Activated CD8-positive, alpha-beta memory T cell treated with anti-CD3 and anti-CD28 coated beads for 24 hours (primary cell): Measurements from ENCODE around the gene ASCL3.
"Not testable (repeated sequence)": the region's sequence is repeated elsewhere in the genome, so short reads cannot be mapped to it uniquely, and the experiment has no call there.

Experiments used
- DNase-seq: peaks from one replicate; pipeline ENCODE4 v3.0.0-alpha.2; 2020

Gene ASCL3

DNA sequence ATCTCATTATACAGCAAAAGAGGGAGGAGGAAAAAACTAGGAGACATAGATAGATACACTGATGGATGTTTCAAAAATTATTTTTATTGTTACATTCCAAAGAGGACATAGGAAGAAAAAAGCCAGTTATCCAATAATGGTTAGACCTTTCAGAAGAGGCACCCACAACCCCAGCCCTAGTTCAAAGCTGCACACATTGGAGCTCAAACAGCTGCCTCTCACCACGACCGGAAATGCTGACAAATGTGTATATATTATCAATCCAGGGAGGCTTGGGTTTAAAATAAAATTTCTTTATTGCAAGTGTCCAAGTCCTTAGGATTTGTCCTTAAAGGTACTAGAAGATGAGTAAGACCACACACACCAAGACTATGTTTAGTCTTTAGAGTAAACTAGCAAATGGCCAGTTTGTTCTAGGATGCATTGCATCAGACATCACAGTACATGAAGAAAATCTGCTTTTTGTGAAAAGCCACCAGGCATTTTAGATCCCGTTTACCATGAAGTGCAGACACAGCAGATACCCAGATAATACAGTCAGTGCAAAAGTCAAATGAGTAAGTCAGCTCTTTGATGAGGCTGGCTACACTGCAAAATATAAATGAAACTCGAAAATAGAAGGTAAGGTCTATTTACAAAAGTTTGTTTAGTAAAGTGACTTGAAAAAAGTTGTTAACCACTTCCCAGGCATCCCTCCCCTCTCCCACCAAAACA lies 4.6 kb upstream of the ASCL3 start:
- no peak for DNase-seq

GRCh38 chr11:8941341-8942103 lies 1.3 kb downstream of the ASCL3 start:
- no peak for DNase-seq

- no peak for DNase-seq
These were observed 5.2 kb downstream of the ASCL3 start for GRCh38 chr11:8937659-8938058.

- DNase-seq: no peak
These were observed 5.7 kb downstream of the ASCL3 start for GRCh38 chr11:8937159-8937558.

DNA sequence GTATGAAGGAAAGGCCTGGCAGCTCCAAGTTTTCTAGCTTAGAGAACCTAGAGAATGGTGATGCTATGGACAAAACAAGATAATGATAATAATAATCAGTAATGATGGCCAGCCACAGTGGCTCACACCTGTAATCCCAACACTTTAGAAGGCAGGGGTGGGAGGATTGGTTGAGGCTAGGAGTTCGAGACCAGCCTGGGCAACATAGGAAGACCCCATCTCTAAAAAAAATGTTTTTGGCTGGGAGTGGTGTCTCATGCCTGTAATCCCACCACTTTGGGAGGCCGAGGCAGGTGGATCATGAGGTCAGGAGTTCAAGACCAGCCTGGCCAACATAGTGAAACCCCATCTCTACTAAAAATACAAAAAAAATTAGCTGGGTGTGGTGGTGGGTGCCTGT lies 7.0 kb downstream of the ASCL3 start:
- not testable (repeated sequence) for DNase-seq

DNA sequence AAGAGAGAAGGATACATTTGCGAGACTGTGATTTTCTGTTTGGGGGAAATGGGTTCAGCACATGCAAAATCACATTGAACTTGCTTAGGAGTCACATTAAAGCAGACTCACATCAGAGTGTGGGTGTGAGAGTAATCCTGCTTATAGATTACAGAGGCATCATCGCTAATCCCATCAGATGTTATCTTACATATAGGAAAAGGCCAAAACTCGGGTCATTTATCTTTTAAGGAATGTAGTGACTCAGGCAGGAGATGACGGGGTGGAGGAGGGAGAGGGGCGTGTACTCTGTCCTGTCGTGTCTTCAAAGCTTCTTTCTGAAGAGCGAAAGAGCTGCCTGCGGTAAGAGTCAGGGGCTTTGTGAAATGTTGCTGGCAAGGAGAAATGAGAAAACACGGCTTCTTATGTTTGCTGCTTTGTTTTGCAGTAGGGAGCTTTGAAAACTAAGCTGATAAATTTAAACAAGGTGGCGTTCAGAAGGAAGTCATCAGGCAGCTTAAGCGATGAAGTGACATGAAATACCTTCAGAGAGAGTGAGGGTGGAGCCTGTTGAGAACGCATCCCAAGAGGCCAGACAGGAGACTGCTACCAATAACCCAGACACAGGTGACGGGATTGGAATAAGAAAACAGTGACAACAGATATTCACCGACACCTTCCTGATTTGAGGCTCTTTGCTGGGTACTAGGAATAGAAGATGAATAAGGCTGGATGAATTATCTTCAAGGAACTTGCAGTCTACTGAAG lies 7.9 kb downstream of the ASCL3 start:
- no peak for DNase-seq

DNA sequence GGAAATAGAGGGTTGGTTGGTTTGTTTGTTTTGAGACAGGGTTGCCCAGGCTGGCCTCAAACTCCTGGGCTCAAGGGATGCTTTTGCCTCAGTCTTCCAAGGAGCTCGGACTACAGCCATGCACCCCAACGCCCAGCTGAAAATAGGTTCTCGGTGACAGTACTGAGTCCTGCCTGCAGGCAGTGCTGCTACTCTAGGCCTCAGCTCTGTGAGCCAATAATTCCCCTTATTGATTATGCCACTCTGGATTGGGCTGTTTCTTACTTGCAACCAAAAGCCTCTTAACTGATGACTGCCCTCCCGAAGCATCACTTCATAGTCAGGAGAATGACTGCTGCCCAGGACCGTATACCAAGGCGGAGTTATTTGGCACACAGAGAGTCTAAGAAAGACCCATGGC lies 8.9 kb downstream of the ASCL3 start:
- DNase-seq: no peak

GRCh38 chr11:8932564-8933180 lies 10.1 kb downstream of the ASCL3 start, which contains the start of gene C11orf16:
Gene C11orf16 (minus strand): TSS chr11:8932947. CDS start chr11:8932308, 639 bp downstream.
- no peak for DNase-seq

DNA sequence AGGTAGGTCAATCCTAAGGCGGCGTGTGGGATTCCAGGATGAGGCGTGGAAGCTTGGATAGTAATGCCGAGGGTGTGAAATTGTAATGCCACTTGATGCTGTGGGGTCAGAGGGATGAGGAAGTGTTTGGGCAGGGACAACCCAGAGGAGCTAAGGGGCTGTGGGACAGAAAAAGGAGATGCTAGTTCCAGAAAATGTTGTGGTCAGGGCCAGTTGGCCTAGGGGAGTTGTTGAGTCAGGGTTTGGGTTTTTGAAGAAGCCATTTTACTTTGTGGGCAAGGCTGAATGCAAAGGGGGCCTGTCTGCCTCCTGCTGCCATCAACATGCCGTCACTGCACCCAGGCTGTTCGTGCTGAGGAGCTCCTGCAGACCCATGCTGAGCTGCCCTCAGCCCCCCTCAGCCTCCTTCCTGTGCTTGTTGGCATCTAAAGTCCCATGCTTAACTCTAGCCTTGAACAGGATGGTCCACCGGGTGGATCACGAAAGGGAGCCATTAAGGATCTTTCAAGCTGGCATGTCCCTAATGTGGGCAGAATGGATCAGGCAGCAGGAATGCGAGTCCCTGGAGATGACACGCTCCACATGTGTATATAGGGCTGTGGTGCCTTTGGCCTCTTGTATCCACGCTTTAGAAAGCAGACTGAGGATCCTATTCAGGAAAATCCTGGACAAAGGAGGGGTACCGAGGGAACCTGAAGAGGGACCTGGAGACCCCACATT lies 12.2 kb downstream of the ASCL3 start:
- DNase-seq: no peak

DNA sequence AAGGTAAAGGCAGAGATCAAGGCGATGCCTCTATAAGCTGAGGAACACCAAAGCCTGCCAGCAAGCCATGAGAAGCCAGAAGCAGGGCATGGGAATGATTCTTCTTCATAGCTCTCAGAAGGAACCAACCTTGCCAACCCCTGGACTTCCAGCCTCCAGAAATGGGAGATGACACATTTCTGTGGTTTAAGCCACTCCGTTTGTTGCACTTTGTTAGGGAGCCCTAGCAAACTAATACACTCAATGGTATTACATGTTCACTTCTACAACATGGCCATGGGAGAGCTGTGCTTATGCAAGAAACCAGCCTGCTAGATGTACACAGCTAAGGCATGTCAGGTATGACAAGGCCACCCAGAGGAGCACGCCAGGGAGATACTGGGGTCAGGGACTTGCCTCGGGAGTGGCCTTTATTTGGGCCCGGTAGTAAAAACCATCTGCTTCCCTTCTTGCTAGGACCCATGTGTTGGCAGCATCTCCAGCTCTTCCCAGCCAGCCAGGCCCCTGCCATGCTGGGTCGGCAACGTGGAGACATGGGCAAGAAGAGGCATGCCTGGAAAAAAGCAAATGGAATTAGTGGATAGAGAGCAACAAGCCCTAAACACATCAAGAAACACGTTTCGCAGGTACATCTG lies 13.7 kb downstream of the ASCL3 start:
- no peak for DNase-seq

DNA sequence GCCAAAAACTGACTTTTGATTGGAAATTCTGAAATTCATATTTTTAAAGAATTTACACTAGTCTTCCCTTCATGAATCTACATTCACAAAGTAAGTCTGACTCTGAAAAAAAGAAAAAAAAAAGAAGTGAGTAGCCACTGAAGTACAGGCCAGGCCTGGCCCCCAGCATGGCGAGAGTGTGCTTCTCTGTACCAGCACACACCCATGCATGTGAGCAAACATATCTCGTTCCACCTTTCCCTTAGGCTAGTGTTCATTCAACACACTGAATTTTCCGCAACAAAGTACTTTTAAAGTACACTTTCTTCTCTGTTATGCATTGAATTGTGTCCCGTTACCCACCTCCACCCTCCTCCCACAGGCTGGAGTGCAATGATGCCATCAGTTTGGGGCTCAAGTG lies 14.6 kb downstream of the ASCL3 start:
- no peak for DNase-seq

- no peak for DNase-seq
These were observed 15.6 kb downstream of the ASCL3 start for GRCh38 chr11:8927233-8927632.

GRCh38 chr11:8926236-8926635 lies 16.6 kb downstream of the ASCL3 start:
- no peak for DNase-seq

DNA sequence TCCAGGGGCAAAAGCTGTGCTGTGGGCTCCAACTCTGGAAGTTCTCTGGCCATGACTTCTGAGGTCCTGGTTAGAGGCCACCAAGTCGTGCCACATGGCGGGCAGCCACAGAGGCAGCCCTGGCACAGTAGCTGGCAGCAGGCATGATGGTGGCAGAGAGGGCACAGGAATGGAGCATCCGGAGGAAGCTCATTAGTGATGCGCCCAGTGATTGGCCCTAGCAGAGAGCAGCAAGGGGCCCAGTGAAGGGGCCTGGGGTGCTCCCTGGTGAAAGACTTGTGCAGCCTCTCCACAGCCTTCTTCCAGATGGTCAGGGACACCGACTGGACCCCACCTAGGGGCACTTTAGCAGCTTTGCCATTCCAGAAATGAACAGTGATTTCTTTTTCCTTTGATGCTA lies 17.1 kb downstream of the ASCL3 start:
- no peak for DNase-seq

DNA sequence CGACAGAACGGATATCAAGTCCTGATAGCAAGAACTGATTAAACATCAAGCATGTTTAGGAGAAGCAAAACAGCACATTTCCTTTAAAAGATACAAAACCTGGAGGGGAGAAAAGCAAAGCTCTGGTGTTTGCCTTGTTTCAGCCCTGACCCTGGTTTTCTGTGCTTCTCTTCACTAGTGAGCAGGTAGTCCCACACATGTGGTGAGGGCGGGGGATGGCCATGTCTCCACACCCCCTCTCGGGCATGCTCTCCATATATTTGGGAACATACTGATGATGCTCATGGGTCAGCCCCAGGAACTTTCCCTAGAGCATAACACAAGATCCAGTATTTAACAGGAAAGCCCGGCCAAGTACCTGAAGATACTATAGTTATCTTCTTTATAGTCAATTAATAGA lies 20.1 kb downstream of the ASCL3 start:
- DNase-seq: no peak

- no peak for DNase-seq
These were observed 25.5 kb downstream of the ASCL3 start for GRCh38 chr11:8917157-8917825.

GRCh38 chr11:8914661-8915018 lies 28.2 kb downstream of the ASCL3 start:
- no peak for DNase-seq

- peak; percentile 73 for DNase-seq
These were observed 28.7 kb downstream of the ASCL3 start for GRCh38 chr11:8913961-8914660.

DNA sequence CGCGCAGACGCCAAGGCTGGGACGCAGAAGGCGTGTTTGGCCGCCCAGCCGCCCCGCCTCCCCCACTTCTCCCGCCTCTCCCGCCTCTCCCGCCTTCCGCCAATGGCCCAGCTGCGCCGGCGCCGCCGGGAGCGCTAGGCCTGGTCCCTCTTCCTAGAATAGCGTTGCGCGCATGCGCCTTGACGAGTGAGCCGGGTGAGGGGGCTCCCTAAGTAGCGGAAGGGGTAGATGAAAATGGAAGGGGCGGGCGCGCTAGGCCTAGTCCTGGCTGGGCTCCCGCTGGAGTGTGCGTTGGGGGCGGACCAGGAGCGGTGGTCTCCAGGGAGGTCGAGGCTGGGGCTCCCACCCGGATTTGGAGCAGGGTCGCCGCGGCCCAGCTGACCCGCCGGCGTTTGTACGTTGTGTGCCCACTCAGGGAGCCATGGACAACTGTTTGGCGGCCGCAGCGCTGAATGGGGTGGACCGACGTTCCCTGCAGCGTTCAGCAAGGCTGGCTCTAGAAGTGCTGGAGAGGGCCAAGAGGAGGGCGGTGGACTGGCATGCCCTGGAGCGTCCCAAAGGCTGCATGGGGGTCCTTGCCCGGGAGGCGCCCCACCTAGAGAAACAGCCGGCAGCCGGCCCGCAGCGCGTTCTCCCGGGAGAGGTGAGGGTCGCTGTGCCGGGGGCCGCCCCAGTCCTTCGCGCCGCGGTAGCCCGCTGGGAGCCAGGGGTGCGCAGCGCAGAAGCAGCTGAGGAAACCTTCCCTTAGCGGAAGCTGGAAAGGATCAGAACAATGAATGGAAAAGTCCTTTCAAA lies 31.6 kb downstream of the ASCL3 start, which contains the start of gene AKIP1:
Gene AKIP1 (plus strand): TSS at position 161 of the 795 bp plus-strand sequence. CDS start 261 bp downstream, at position 422.
- peak; percentile 92 for DNase-seq

DNA sequence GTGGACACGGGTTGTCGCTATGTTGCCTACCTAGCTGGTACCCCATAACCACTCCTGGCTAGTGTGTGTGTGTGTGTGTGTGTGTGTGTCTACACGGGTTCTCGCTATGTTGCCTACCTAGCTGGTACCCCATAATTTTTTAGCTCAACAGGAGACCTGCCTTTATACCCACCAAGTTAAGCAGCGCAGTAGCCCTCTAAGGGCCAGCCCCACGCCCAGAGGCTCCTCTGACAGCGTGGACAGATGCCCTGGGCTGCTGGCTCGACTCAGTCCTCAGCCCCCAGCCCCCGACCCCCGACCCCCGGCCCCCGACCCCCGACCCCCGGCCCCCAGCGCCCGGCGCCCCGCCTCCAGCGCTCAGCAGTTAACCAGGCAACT lies 32.2 kb downstream of the ASCL3 start:
- no peak for DNase-seq
